HepG2 (cell line): ENCODE measurements around the gene MTO1. TPM values are rescaled to one million over a fixed set of nuclear protein-coding genes. Genes with fewer than 3 reads are reported as not detected.

Experiments used
- CEBPB ChIP-seq: IDR thresholded peaks from 2 replicates; pipeline ENCODE4 v1.6.1; 2011; ENCODE audit warnings: low read depth, low read length, improper control_type of control experiment, borderline replicate concordance
- FOXC1 ChIP-seq: sonication (generic); formaldehyde crosslinking; IDR thresholded peaks from 2 replicates; pipeline ENCODE4 v1.8.0; 2022; ENCODE audit warnings: mild to moderate bottlenecking, missing genetic modification reagents, borderline replicate concordance
- KLF11 ChIP-seq: IDR thresholded peaks from 2 replicates; pipeline ENCODE4 v1.6.1; 2016; ENCODE audit warnings: missing compliant biosample characterization
- MLLT10 ChIP-seq: sonication (generic); formaldehyde crosslinking; IDR thresholded peaks from 2 replicates; pipeline ENCODE4 v1.4.0; 2020; ENCODE audit warnings: missing genetic modification reagents
- MXD1 ChIP-seq: sonication (generic); formaldehyde crosslinking; IDR thresholded peaks from 2 replicates; pipeline ENCODE4 v1.4.0; 2020; ENCODE audit warnings: mild to moderate bottlenecking, missing genetic modification reagents
- NFIC ChIP-seq: IDR thresholded peaks from 2 replicates; pipeline ENCODE4 v1.6.1; 2012; ENCODE audit warnings: mild to moderate bottlenecking, low read length, inconsistent platforms
- NFYC ChIP-seq: IDR thresholded peaks from 2 replicates; pipeline ENCODE4 v1.6.1; 2016; ENCODE audit warnings: missing genetic modification reagents, missing compliant biosample characterization
- NONO ChIP-seq, 2 experiments: fragments of 450-650 bp in 1 of 2; sonication (generic) in 1 of 2; formaldehyde crosslinking in 1 of 2; IDR thresholded peaks in 1 of 2; conservative IDR thresholded peaks in 1 of 2; 2 replicates each; pipeline versions ENCODE4 v1.6.1 to v1.8.0; 2017 to 2022; ENCODE audit warnings: mild to moderate bottlenecking in 1 of 2, missing genetic modification reagents in 1 of 2, moderate library complexity in 1 of 2
- POLR2AphosphoS2 ChIP-seq: IDR thresholded peaks from 2 replicates; pipeline ENCODE4 v1.6.1; 2011; ENCODE audit warnings: low read depth, low read length, improper control_type of control experiment
- REXO4 ChIP-seq: sonication (generic); formaldehyde crosslinking; IDR thresholded peaks from 2 replicates; pipeline ENCODE4 v1.8.0; 2022; ENCODE audit warnings: missing genetic modification reagents, mild to moderate bottlenecking, borderline replicate concordance
- SP4 ChIP-seq: sonication (generic); formaldehyde crosslinking; IDR thresholded peaks from 2 replicates; pipeline ENCODE4 v1.8.1; 2023; ENCODE audit warnings: mild to moderate bottlenecking, missing genetic modification reagents
- TARDBP ChIP-seq: sonication (generic); formaldehyde crosslinking; IDR thresholded peaks from 2 replicates; pipeline ENCODE4 v1.8.0; 2022; ENCODE audit warnings: mild to moderate bottlenecking, missing genetic modification reagents
- ZFY ChIP-seq: sonication (generic); formaldehyde crosslinking; IDR thresholded peaks from 2 replicates; pipeline ENCODE4 v1.4.0; 2020; ENCODE audit warnings: missing genetic modification reagents
- ZNF530 ChIP-seq: sonication (generic); formaldehyde crosslinking; IDR thresholded peaks from 2 replicates; pipeline ENCODE4 v1.5.0; 2020; ENCODE audit warnings: low read depth, mild to moderate bottlenecking, missing genetic modification reagents
- ZNF543 ChIP-seq: sonication (generic); formaldehyde crosslinking; IDR thresholded peaks from 2 replicates; pipeline ENCODE4 v1.4.0; 2020; ENCODE audit warnings: mild to moderate bottlenecking, missing genetic modification reagents
- ZNF567 ChIP-seq: sonication (generic); formaldehyde crosslinking; IDR thresholded peaks from 2 replicates; pipeline ENCODE4 v1.8.1; 2023; ENCODE audit warnings: mild to moderate bottlenecking, missing genetic modification reagents, borderline replicate concordance
- ZNF589 ChIP-seq: sonication (generic); formaldehyde crosslinking; conservative IDR thresholded peaks from 2 replicates; pipeline ENCODE4 v1.8.0; 2022; ENCODE audit warnings: mild to moderate bottlenecking, moderate library complexity, missing genetic modification reagents
- ZSCAN20 ChIP-seq: sonication (generic); formaldehyde crosslinking; IDR thresholded peaks from 2 replicates; pipeline ENCODE4 v1.4.0; 2020; ENCODE audit warnings: missing genetic modification reagents, mild to moderate bottlenecking, borderline replicate concordance
- ZSCAN9 ChIP-seq: IDR thresholded peaks from 2 replicates; pipeline ENCODE4 v1.6.1; 2016; ENCODE audit warnings: borderline replicate concordance
- polyA plus RNA-seq, 8 experiments: library from polyadenylated mRNA; depleted of rRNA in 3 of 8; stranded (reverse) in 7 of 8; unstranded in 1 of 8; fragments of >200 nt; fragmentation: Illumina TruSeq in 4 of 8; extraction: Trizol in 4 of 8; gene quantifications; 2 replicates each; pipeline versions ENCODE4 v1.2.1 to v1.2.3, GENCODE V29; 2011 to 2016; ENCODE audit warnings: low read depth in 4 of 8, missing spikeins in 1 of 8, mixed read lengths in 1 of 8; ENCODE audit not compliant: insufficient read depth in 1 of 8
- total RNA-seq, 5 experiments: library from RNA; depleted of rRNA; stranded (reverse); fragments of >200 nt; fragmentation: Illumina TruSeq; extraction: Trizol; gene quantifications; 2 replicates each; pipeline ENCODE4 v1.2.3, GENCODE V29; 2016; ENCODE audit warnings: low read depth in 1 of 5
- TF ChIP-seq, protein P1 (sequence below): IDR thresholded peaks from 2 replicates; pipeline ENCODE4 v1.6.1; 2018; ENCODE audit warnings: missing genetic modification reagents
- TF ChIP-seq, protein P2 (sequence below): sonication (generic); formaldehyde crosslinking; IDR thresholded peaks from 2 replicates; pipeline ENCODE4 v1.8.1; 2023; ENCODE audit warnings: mild to moderate bottlenecking, inconsistent platforms, moderate library complexity, missing genetic modification reagents, borderline replicate concordance
- TF ChIP-seq, protein P3 (sequence below): sonication (generic); formaldehyde crosslinking; IDR thresholded peaks from 2 replicates; pipeline ENCODE4 v1.8.1; 2023; ENCODE audit warnings: missing genetic modification reagents, inconsistent platforms, borderline replicate concordance

Gene MTO1
- total and polyA plus RNA-seq, 2 of the 13 experiments (the other 11 are each of a cell fraction or from before 2014, with no cell fraction given): 21.1 to 45.3 TPM

DNA sequence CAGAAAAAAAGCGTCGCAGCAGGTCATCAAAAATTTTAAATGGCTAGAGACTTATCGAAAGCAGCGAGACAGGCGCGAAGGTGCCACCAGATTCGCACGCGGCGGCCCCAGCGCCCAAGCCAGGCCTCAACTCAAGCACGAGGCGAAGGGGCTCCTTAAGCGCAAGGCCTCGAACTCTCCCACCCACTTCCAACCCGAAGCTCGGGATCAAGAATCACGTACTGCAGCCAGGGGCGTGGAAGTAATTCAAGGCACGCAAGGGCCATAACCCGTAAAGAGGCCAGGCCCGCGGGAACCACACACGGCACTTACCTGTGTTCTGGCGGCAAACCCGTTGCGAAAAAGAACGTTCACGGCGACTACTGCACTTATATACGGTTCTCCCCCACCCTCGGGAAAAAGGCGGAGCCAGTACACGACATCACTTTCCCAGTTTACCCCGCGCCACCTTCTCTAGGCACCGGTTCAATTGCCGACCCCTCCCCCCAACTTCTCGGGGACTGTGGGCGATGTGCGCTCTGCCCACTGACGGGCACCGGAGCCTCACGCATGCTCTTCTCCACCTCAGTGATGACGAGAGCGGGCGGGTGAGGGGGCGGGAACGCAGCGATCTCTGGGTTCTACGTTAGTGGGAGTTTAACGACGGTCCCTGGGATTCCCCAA, 59.3 kb downstream of the MTO1 start, which contains the start of gene EEF1A1 (continued):
- TF ChIP-seq ZNF589 (peak; percentile 61; the same call in 1 of the 2 replicates), REXO4 (CRISPR knock-in tag) (peak; percentile 37; the same call in 1 of the 2 replicates), ZFY (CRISPR knock-in tag) (peak; percentile 94), NFIC (peak; percentile 83), ZNF543 (CRISPR knock-in tag) (no peak; the same call in 1 of the 2 replicates), FOXC1 (CRISPR knock-in tag) (peak; percentile 92), MXD1 (CRISPR knock-in tag) (peak; percentile 50; the same call in 1 of the 2 replicates), MLLT10 (CRISPR knock-in tag) (peak; percentile 91), CEBPB (peak; percentile 45; the same call in 1 of the 2 replicates), ZNF530 (CRISPR knock-in tag) (peak; percentile 79; the same call in 1 of the 2 replicates), KLF11 (CRISPR knock-in tag) (peak; percentile 66), SP4 (peak; percentile 88), ZNF567 (CRISPR knock-in tag) (peak; percentile 62; the same call in 1 of the 2 replicates), ZSCAN20 (CRISPR knock-in tag) (no peak; the same call in 1 of the 2 replicates), NFYC (CRISPR knock-in tag) (peak; percentile 32; the same call in 1 of the 2 replicates), NONO (IDR thresholded peaks at IDR 0.05) (no peak), NONO (CRISPR knock-in tag; conservative IDR thresholded peaks at IDR 0.05) (peak; percentile 84), POLR2AphosphoS2 (peak; percentile 97), TARDBP (CRISPR knock-in tag) (peak; percentile 91; the same call in 1 of the 2 replicates), ZSCAN9 (CRISPR knock-in tag) (peak; percentile 13; the same call in 1 of the 2 replicates)
- TF ChIP-seq, protein P1, sequence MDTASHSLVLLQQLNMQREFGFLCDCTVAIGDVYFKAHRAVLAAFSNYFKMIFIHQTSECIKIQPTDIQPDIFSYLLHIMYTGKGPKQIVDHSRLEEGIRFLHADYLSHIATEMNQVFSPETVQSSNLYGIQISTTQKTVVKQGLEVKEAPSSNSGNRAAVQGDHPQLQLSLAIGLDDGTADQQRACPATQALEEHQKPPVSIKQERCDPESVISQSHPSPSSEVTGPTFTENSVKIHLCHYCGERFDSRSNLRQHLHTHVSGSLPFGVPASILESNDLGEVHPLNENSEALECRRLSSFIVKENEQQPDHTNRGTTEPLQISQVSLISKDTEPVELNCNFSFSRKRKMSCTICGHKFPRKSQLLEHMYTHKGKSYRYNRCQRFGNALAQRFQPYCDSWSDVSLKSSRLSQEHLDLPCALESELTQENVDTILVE (CRISPR knock-in tag): peak; percentile 77; the same call in 1 of the 2 replicates
- TF ChIP-seq, protein P2, sequence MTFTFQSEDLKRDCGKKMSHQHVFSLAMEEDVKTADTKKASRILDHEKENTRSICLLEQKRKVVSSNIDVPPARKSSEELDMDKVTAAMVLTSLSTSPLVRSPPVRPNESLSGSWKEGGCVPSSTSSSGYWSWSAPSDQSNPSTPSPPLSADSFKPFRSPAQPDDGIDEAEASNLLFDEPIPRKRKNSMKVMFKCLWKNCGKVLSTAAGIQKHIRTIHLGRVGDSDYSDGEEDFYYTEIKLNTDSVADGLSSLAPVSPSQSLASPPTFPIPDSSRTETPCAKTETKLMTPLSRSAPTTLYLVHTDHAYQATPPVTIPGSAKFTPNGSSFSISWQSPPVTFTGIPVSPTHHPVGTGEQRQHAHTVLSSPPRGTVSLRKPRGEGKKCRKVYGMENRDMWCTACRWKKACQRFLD (CRISPR knock-in tag): peak; percentile 45
- TF ChIP-seq, protein P3, sequence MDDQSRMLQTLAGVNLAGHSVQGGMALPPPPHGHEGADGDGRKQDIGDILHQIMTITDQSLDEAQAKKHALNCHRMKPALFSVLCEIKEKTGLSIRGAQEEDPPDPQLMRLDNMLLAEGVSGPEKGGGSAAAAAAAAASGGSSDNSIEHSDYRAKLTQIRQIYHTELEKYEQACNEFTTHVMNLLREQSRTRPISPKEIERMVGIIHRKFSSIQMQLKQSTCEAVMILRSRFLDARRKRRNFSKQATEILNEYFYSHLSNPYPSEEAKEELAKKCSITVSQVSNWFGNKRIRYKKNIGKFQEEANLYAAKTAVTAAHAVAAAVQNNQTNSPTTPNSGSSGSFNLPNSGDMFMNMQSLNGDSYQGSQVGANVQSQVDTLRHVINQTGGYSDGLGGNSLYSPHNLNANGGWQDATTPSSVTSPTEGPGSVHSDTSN: peak; percentile 79
